ENCODE results near the gene RITA1.

GRCh38 chr12:113204804-113205203, 19.3 kb downstream of the RITA1 start:
- no peak for TF ChIP-seq CTCF (IDR thresholded peaks at IDR 0.05)
- no peak for TF ChIP-seq POLR2A (IDR thresholded peaks at IDR 0.05)

Data from adrenal gland (tissue), 5 donors.